Naive B cell (primary cell): ENCODE data around the gene MARK3. TPM values are rescaled to one million over a fixed set of nuclear protein-coding genes. Genes with fewer than 3 reads are reported as not detected.
A peak's percentile ranks its signal among the peaks of the same experiment; 100 is the strongest.
"Not testable (repeated sequence)": the region's sequence is repeated elsewhere in the genome, so short reads cannot be mapped to it uniquely, and the experiment has no call there.

Source experiments
- ATAC-seq, 2 donors: fragments of 150-1000 bp; cut with Tn5 transposase; 2 replicates each; pipeline ENCODE4 v1.10.0; 2021; ENCODE audit warnings: low read depth in 2 of 2, mild to moderate bottlenecking in 2 of 2, moderate library complexity in 2 of 2
- DNase-seq: peaks from one replicate; pipeline ENCODE4 v3.0.0; 2022
- H3K27ac Mint-ChIP-seq, 6 donors: one replicate each; pipeline ENCODE4 v1.8.0; 2020 to 2022; ENCODE audit warnings: mild to moderate bottlenecking in 6 of 6, mixed read lengths in 6 of 6, moderate library complexity in 5 of 6, inconsistent platforms in 2 of 6
- H3K27me3 Mint-ChIP-seq, 3 donors: one replicate each; pipeline ENCODE4 v1.8.0; 2021 to 2022; ENCODE audit warnings: mixed read lengths in 3 of 3, mild to moderate bottlenecking in 1 of 3
- H3K36me3 Mint-ChIP-seq, 2 donors: one replicate each; pipeline ENCODE4 v1.8.0; 2020 to 2022; ENCODE audit warnings: mixed read lengths in 2 of 2, inconsistent platforms in 1 of 2, mild to moderate bottlenecking in 1 of 2
- H3K4me1 Mint-ChIP-seq, 3 donors: one replicate each; pipeline ENCODE4 v1.8.0; 2020 to 2022; ENCODE audit warnings: mixed read lengths in 3 of 3, inconsistent platforms in 1 of 3, mild to moderate bottlenecking in 1 of 3, moderate library complexity in 1 of 3
- H3K4me3 Mint-ChIP-seq, 8 donors: one replicate each; pipeline ENCODE4 v1.8.0; 2020 to 2022; ENCODE audit warnings: mild to moderate bottlenecking in 8 of 8, mixed read lengths in 8 of 8, moderate library complexity in 8 of 8, inconsistent platforms in 2 of 8
- H3K9me3 Mint-ChIP-seq, 7 donors: one replicate each; pipeline ENCODE4 v1.8.0; 2020 to 2022; ENCODE audit warnings: mixed read lengths in 7 of 7, mild to moderate bottlenecking in 5 of 7, inconsistent platforms in 2 of 7, moderate library complexity in 1 of 7
- polyA plus RNA-seq, 6 donors: library from polyadenylated mRNA; unstranded; fragments of 300-500 nt; fragmentation: Illumina TruSeq; gene quantifications; one replicate each; pipeline ENCODE4 v1.2.3, GENCODE V29; 2021; ENCODE audit warnings: low read depth in 6 of 6

Gene MARK3
- polyA plus RNA-seq, 6 donors from 2014 or later: 31.4 to 61.4 (median 34.6) TPM

- ATAC-seq: no peak
- peaks cover 0 to 4% (median 2%) of the 10 kb centered on the region in 3 donors for H3K4me1 Mint-ChIP-seq
Measured at GRCh38 chr14:103349982-103350381, 35.2 kb upstream of the MARK3 start.

GRCh38 chr14:103353362-103353761 lies 31.9 kb upstream of the MARK3 start:
- peaks cover 0 to 2% (median 0%) of the 10 kb centered on the region in 7 donors for H3K9me3 Mint-ChIP-seq
- H3K4me3 Mint-ChIP-seq: no peak overlapping the region
- no peak overlapping the region for H3K27ac Mint-ChIP-seq
- no peak for DNase-seq
- peaks cover 0 to 31% (median 12%) of the 10 kb centered on the region in 3 donors for H3K27me3 Mint-ChIP-seq
- ATAC-seq: no peak
- H3K4me1 Mint-ChIP-seq: no peaks in the 10 kb centered on the region
- H3K36me3 Mint-ChIP-seq: no peaks in the 10 kb centered on the region

More at GRCh38 chr14:103349982-103350381, 35.2 kb upstream of the MARK3 start:
- Mint-ChIP-seq H3K27me3 (peaks cover 0 to 14% (median 3%) of the 10 kb centered on the region in 3 donors), H3K4me3 (no peak overlapping the region), H3K9me3 (no peaks in the 10 kb centered on the region), H3K36me3 (no peaks in the 10 kb centered on the region), H3K27ac (no peak overlapping the region)
- DNase-seq: no peak

- no peaks in the 10 kb centered on the region for H3K36me3 Mint-ChIP-seq
- no peak overlapping the region for H3K27ac Mint-ChIP-seq
- no peak overlapping the region for H3K4me3 Mint-ChIP-seq
- DNase-seq (no peak), ATAC-seq (no peak)
- H3K9me3 Mint-ChIP-seq: peaks cover 0 to 2% (median 0%) of the 10 kb centered on the region in 7 donors
- no peaks in the 10 kb centered on the region for H3K4me1 Mint-ChIP-seq
- peaks cover 0 to 31% (median 12%) of the 10 kb centered on the region in 3 donors for H3K27me3 Mint-ChIP-seq
Measured at GRCh38 chr14:103354141-103354540, 31.1 kb upstream of the MARK3 start.

- H3K36me3 Mint-ChIP-seq: peaks cover 7 to 8% of the 10 kb centered on the region in 2 donors
- H3K4me1 Mint-ChIP-seq: no peaks in the 10 kb centered on the region
- ATAC-seq (no peak), DNase-seq (no peak)
- no peak overlapping the region for H3K4me3 Mint-ChIP-seq
- peaks cover 0 to 7% (median 2%) of the 10 kb centered on the region in 7 donors for H3K9me3 Mint-ChIP-seq
- H3K27me3 Mint-ChIP-seq: peaks cover 8 to 39% (median 20%) of the 10 kb centered on the region in 3 donors
- no peak overlapping the region for H3K27ac Mint-ChIP-seq
Measured at GRCh38 chr14:103356024-103356682, 29.1 kb upstream of the MARK3 start.

GRCh38 chr14:103357552-103357951 lies 27.7 kb upstream of the MARK3 start:
- H3K4me1 Mint-ChIP-seq, H3K36me3 Mint-ChIP-seq, H3K4me3 Mint-ChIP-seq, DNase-seq, ATAC-seq: not testable (repeated sequence)
- Mint-ChIP-seq H3K27me3 (peaks cover 8 to 34% (median 20%) of the 10 kb centered on the region in 3 donors), H3K9me3 (peaks cover 2 to 20% (median 11%) of the 10 kb centered on the region in 7 donors), H3K27ac (peak overlapping the region in 2 of 6 donors; percentile 35 to 37)

GRCh38 chr14:103360548-103360947 lies 24.7 kb upstream of the MARK3 start:
- Mint-ChIP-seq H3K9me3 (peaks cover 10 to 42% (median 31%) of the 10 kb centered on the region in 7 donors), H3K36me3 (peaks cover 10 to 27% of the 10 kb centered on the region in 2 donors), H3K27ac (no peak overlapping the region), H3K27me3 (peaks cover 17 to 47% (median 26%) of the 10 kb centered on the region in 3 donors), H3K4me1 (no peaks in the 10 kb centered on the region), H3K4me3 (no peak overlapping the region)
- ATAC-seq (no peak), DNase-seq (no peak)

GRCh38 chr14:103361867-103362266 lies 23.3 kb upstream of the MARK3 start:
- ATAC-seq (no peak), DNase-seq (no peak)
- no peak overlapping the region for H3K27ac Mint-ChIP-seq
- peaks cover 10 to 42% (median 31%) of the 10 kb centered on the region in 7 donors for H3K9me3 Mint-ChIP-seq
- H3K4me3 Mint-ChIP-seq: peak overlapping the region in 1 of 8 donors; percentile 15
- no peaks in the 10 kb centered on the region for H3K4me1 Mint-ChIP-seq
- H3K36me3 Mint-ChIP-seq: peaks cover 10 to 27% of the 10 kb centered on the region in 2 donors
- peaks cover 12 to 38% (median 28%) of the 10 kb centered on the region in 3 donors for H3K27me3 Mint-ChIP-seq

GRCh38 chr14:103362780-103363179 lies 22.4 kb upstream of the MARK3 start:
- ATAC-seq: no peak
- Mint-ChIP-seq H3K27me3 (peaks cover 8 to 34% (median 28%) of the 10 kb centered on the region in 3 donors), H3K27ac (no peak overlapping the region), H3K4me3 (no peak overlapping the region), H3K4me1 (no peaks in the 10 kb centered on the region), H3K9me3 (peaks cover 10 to 42% (median 31%) of the 10 kb centered on the region in 7 donors), H3K36me3 (peaks cover 10 to 27% of the 10 kb centered on the region in 2 donors)
- no peak for DNase-seq

GRCh38 chr14:103366741-103367140 lies 18.5 kb upstream of the MARK3 start:
- ATAC-seq (no peak), DNase-seq (no peak)
- Mint-ChIP-seq H3K4me3 (no peak overlapping the region), H3K27me3 (peaks cover 6 to 22% (median 19%) of the 10 kb centered on the region in 3 donors), H3K9me3 (peaks cover 8 to 32% (median 28%) of the 10 kb centered on the region in 7 donors), H3K36me3 (peaks cover 3 to 19% of the 10 kb centered on the region in 2 donors), H3K27ac (no peak overlapping the region), H3K4me1 (no peaks in the 10 kb centered on the region)

GRCh38 chr14:103367995-103368394 lies 17.2 kb upstream of the MARK3 start:
- peaks cover 6 to 20% (median 18%) of the 10 kb centered on the region in 7 donors for H3K9me3 Mint-ChIP-seq
- peaks cover 6 to 20% (median 19%) of the 10 kb centered on the region in 3 donors for H3K27me3 Mint-ChIP-seq
- no peaks in the 10 kb centered on the region for H3K4me1 Mint-ChIP-seq
- no peak for DNase-seq
- H3K4me3 Mint-ChIP-seq: no peak overlapping the region
- no peak for ATAC-seq
- no peak overlapping the region for H3K27ac Mint-ChIP-seq
- H3K36me3 Mint-ChIP-seq: peaks cover under 1 to 14% of the 10 kb centered on the region in 2 donors

- Mint-ChIP-seq H3K36me3 (no peaks in the 10 kb centered on the region), H3K27ac (peak overlapping the region in 1 of 6 donors; percentile 59), H3K4me1 (no peaks in the 10 kb centered on the region), H3K4me3 (no peak overlapping the region), H3K9me3 (peaks cover 0 to 3% (median 0%) of the 10 kb centered on the region in 7 donors), H3K27me3 (peaks cover 6 to 18% (median 16%) of the 10 kb centered on the region in 3 donors)
- no peak for ATAC-seq
- no peak for DNase-seq
Measured at GRCh38 chr14:103370087-103370486, 15.1 kb upstream of the MARK3 start.

GRCh38 chr14:103372017-103372416 lies 13.2 kb upstream of the MARK3 start:
- no peak for DNase-seq
- Mint-ChIP-seq H3K9me3 (peaks cover 0 to 3% (median 0%) of the 10 kb centered on the region in 7 donors), H3K36me3 (no peaks in the 10 kb centered on the region), H3K27ac (peak overlapping the region in 1 of 6 donors; percentile 74), H3K4me1 (no peaks in the 10 kb centered on the region), H3K27me3 (peaks cover 6 to 17% (median 9%) of the 10 kb centered on the region in 3 donors), H3K4me3 (no peak overlapping the region)
- ATAC-seq: no peak

GRCh38 chr14:103372552-103373304 lies 12.5 kb upstream of the MARK3 start:
- ATAC-seq (no peak), DNase-seq (no peak)
- Mint-ChIP-seq H3K36me3 (no peaks in the 10 kb centered on the region), H3K27me3 (peaks cover 9 to 17% (median 10%) of the 10 kb centered on the region in 3 donors), H3K4me1 (no peaks in the 10 kb centered on the region), H3K9me3 (peaks cover 0 to 3% (median 0%) of the 10 kb centered on the region in 7 donors), H3K4me3 (no peak overlapping the region), H3K27ac (peak overlapping the region in 1 of 6 donors; percentile 40)
